ENCODE measurements around the gene AKAP5.
A peak's percentile ranks its signal among the peaks of the same experiment; 100 is the strongest.

Gene AKAP5

GRCh38 chr14:64475585-64476273 is 10.4 kb downstream of the AKAP5 start:
- no peak overlapping the region for H3K4me3 Mint-ChIP-seq
- H3K9me3 Mint-ChIP-seq, result no peaks in the 10 kb centered on the region
- H3K4me1 Mint-ChIP-seq, result peaks cover 18% of the 10 kb centered on the region
- H3K27ac Mint-ChIP-seq, result no peak overlapping the region
- H3K27me3 Mint-ChIP-seq, result no peaks in the 10 kb centered on the region
- peaks cover 7% of the 10 kb centered on the region for H3K36me3 Mint-ChIP-seq

GRCh38 chr14:64476438-64476837 is 11.1 kb downstream of the AKAP5 start:
- Mint-ChIP-seq H3K9me3 (no peaks in the 10 kb centered on the region), H3K27me3 (no peaks in the 10 kb centered on the region), H3K4me3 (no peak overlapping the region), H3K27ac (peak overlapping the region; percentile 23), H3K36me3 (peaks cover 7% of the 10 kb centered on the region), H3K4me1 (peaks cover 18% of the 10 kb centered on the region)

GRCh38 chr14:64478634-64479250 is 13.4 kb downstream of the AKAP5 start:
- peaks cover 14% of the 10 kb centered on the region for H3K4me1 Mint-ChIP-seq
- H3K27me3 Mint-ChIP-seq, result no peaks in the 10 kb centered on the region
- no peak overlapping the region for H3K27ac Mint-ChIP-seq
- no peaks in the 10 kb centered on the region for H3K9me3 Mint-ChIP-seq
- H3K36me3 Mint-ChIP-seq, result peaks cover 7% of the 10 kb centered on the region
- no peak overlapping the region for H3K4me3 Mint-ChIP-seq

GRCh38 chr14:64488590-64489099 is 23.3 kb downstream of the AKAP5 start:
- H3K36me3 Mint-ChIP-seq, result peaks cover 16% of the 10 kb centered on the region
- peaks cover 45% of the 10 kb centered on the region for H3K4me1 Mint-ChIP-seq
- peak overlapping the region; percentile 84 for H3K27ac Mint-ChIP-seq

DNA sequence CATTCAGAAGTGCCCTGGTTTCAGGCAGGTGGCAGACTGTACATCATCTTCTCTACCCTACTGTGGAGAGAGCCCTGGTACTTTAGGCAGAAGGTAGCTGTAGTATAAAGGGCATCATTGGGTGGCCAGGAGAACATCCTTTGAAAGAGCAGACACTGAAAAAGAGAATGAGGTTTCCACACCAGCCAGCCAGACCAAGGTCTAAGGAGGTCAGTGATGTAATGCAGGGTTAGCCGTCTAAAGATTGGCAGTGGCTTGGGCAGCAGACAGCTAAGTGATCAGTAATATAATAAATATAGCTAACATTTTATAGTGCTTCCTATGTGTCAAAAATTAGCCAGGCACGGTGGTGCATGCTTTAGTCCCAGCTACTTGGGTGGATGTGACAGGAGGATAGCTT is 26.3 kb downstream of the AKAP5 start:
- peaks cover 66% of the 10 kb centered on the region for H3K4me1 Mint-ChIP-seq
- H3K36me3 Mint-ChIP-seq, result peaks cover 20% of the 10 kb centered on the region
- H3K27me3 Mint-ChIP-seq, result no peaks in the 10 kb centered on the region
- no peak overlapping the region for H3K4me3 Mint-ChIP-seq
- no peaks in the 10 kb centered on the region for H3K9me3 Mint-ChIP-seq
- no peak overlapping the region for H3K27ac Mint-ChIP-seq

More at GRCh38 chr14:64488590-64489099, 23.3 kb downstream of the AKAP5 start:
- no peak overlapping the region for H3K4me3 Mint-ChIP-seq
- H3K27me3 Mint-ChIP-seq, result no peaks in the 10 kb centered on the region
- no peaks in the 10 kb centered on the region for H3K9me3 Mint-ChIP-seq

DNA sequence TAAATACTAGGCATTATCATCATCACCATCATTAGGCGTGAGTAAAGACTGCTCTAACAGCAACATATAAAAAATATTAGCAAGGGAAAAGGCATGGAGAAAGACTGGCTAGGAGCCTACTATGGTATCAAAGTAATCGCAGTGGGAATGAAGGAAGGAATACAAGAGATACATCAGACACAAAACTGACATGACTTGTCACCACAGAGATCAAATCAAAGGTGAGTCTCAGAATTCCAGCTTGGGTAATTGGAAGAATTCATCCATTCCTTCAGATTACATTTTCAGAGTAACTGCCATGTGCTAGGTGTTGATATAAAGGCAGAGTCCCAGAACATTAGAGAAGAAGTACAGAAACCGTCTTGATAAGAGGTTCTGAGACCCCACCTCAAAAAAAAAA is 28.2 kb downstream of the AKAP5 start:
- Mint-ChIP-seq H3K9me3 (no peaks in the 10 kb centered on the region), H3K4me3 (peak overlapping the region; percentile 62), H3K36me3 (peaks cover 21% of the 10 kb centered on the region), H3K27ac (peak overlapping the region; percentile 79), H3K27me3 (no peaks in the 10 kb centered on the region), H3K4me1 (peaks cover 75% of the 10 kb centered on the region)

GRCh38 chr14:64495252-64495651 is 30.0 kb downstream of the AKAP5 start:
- Mint-ChIP-seq H3K36me3 (peaks cover 22% of the 10 kb centered on the region), H3K27ac (peak overlapping the region; percentile 17), H3K4me3 (no peak overlapping the region), H3K9me3 (no peaks in the 10 kb centered on the region), H3K4me1 (peaks cover 89% of the 10 kb centered on the region), H3K27me3 (no peaks in the 10 kb centered on the region)

GRCh38 chr14:64496764-64497163 is 31.5 kb downstream of the AKAP5 start:
- Mint-ChIP-seq H3K27ac (peak overlapping the region; percentile 78), H3K4me3 (peak overlapping the region; percentile 28), H3K27me3 (no peaks in the 10 kb centered on the region), H3K9me3 (no peaks in the 10 kb centered on the region), H3K4me1 (peaks cover 89% of the 10 kb centered on the region), H3K36me3 (peaks cover 17% of the 10 kb centered on the region)

GRCh38 chr14:64500088-64500487 is 34.8 kb downstream of the AKAP5 start:
- Mint-ChIP-seq H3K9me3 (no peaks in the 10 kb centered on the region), H3K27me3 (no peaks in the 10 kb centered on the region), H3K27ac (peak overlapping the region; percentile 96), H3K4me1 (peaks cover 69% of the 10 kb centered on the region), H3K4me3 (peak overlapping the region; percentile 100), H3K36me3 (peaks cover 12% of the 10 kb centered on the region)

DNA sequence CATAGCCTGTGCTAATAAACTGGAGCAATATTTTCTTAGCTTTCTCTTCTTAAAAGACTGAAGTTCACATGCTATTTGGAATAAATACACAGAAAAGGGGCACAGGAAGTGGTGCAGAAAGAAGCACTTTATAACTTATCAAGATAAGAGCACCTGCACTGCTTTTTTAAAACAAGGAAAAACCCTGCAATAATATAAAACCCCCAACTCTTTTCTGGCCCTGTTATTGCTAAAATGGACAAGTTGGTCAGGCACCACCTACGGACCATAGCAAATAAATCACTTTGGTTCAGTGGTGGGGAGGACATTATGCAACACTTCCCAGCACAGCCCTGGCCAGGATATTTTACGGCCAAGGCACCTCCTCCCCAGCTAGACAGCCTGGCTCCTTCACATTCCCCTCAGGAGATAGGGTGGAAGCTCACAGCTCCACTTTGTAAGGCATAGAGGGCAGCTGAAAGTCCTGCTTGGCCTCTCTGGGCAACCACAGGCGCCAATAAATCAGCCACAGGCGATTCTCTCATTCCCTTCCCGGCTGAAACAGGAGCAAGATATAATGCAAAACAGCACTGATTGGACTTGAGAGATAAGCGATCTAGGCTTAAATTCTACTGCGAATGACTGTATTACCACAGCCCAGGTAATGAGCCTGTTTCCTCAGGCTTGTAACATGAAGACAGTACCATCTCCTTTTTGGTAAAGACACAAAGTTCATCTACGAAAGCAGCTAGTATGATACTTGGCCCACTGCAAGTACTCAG is 36.3 kb downstream of the AKAP5 start:
- H3K36me3 Mint-ChIP-seq, result peaks cover 15% of the 10 kb centered on the region
- peaks cover 67% of the 10 kb centered on the region for H3K4me1 Mint-ChIP-seq
- peak overlapping the region; percentile 100 for H3K4me3 Mint-ChIP-seq
- no peaks in the 10 kb centered on the region for H3K9me3 Mint-ChIP-seq
- H3K27me3 Mint-ChIP-seq, result no peaks in the 10 kb centered on the region
- peak overlapping the region; percentile 100 for H3K27ac Mint-ChIP-seq

GRCh38 chr14:64502456-64502855 is 37.2 kb downstream of the AKAP5 start:
- peaks cover 14% of the 10 kb centered on the region for H3K36me3 Mint-ChIP-seq
- peaks cover 69% of the 10 kb centered on the region for H3K4me1 Mint-ChIP-seq
- H3K27me3 Mint-ChIP-seq, result no peaks in the 10 kb centered on the region
- peak overlapping the region; percentile 100 for H3K4me3 Mint-ChIP-seq
- H3K27ac Mint-ChIP-seq, result peak overlapping the region; percentile 100
- H3K9me3 Mint-ChIP-seq, result no peaks in the 10 kb centered on the region

DNA sequence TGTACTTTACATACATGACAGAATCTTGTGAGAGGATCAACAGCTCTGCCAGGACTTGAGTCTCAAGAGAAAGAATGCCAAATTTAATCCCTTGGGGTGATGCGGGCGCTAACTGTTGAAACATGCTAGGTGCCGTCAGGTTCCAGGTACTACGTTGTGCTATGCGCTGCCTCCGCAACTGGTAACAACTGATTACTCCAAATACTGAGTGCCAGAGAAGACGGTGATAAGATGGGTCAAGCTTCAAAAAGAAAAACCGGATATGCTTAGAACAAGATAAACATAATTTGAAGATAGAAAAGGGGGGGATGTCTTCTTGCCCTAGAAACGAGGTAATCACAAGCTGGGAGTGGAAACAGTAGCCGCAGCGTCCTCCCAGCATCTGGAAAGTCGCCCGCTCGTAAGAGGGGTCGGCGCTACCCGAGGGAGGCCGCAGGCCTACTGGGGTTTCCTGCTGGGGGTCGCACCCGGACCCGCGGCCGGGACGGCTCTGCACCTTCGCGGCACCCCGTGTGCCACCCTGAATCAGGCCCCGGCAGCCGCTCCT is 37.7 kb downstream of the AKAP5 start:
- Mint-ChIP-seq H3K36me3 (peaks cover 11% of the 10 kb centered on the region), H3K27me3 (no peaks in the 10 kb centered on the region), H3K27ac (peak overlapping the region; percentile 100), H3K4me1 (peaks cover 69% of the 10 kb centered on the region), H3K9me3 (no peaks in the 10 kb centered on the region), H3K4me3 (peak overlapping the region; percentile 100)

GRCh38 chr14:64503434-64504309 is 38.4 kb downstream of the AKAP5 start, which contains the start of gene ZBTB25:
TSS of gene ZBTB25 (minus strand) at chr14:64503838. CDS start at chr14:64490533, 13,305 bp downstream.
- Mint-ChIP-seq H3K9me3 (no peaks in the 10 kb centered on the region), H3K4me1 (peaks cover 74% of the 10 kb centered on the region), H3K27ac (peak within 1 kb of the TSS; percentile 100), H3K36me3 (peaks cover 10% of the 10 kb centered on the region), H3K4me3 (peak within 1 kb of the TSS; percentile 100), H3K27me3 (no peaks in the 10 kb centered on the region)

DNA sequence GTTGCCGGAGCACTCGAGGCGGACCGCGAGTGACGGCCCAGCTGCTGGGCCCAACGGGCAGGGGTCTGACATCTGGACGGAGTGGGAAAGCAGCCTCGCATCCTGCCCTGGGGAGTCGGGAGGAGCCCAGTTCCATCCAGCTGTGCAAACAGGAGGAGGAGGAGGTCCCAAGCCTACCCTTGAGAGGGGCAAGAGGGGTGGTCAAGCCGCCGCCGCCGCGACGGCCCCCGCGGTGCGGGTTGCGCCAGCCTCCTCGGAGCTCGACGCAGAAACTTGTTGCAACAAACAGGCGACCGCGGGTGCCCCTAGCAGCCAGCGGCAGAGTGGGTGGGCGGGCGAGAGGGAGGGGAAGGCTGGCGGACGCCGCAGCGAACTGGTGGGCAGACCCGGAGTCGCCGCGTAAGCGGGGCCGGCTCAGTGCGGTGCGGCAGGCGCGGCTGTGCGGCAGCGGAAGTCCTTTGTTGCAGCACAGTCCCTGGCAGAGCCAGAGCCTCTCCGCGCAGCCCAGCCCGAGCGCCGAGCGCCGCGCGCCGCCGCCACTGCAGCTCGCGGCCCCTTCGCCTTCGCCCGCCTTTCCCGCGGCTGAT is 39.1 kb downstream of the AKAP5 start, which contains the start of gene ZBTB1:
TSS of gene ZBTB1 (plus strand) at position 461 of the 587 bp plus-strand sequence. CDS start 16,735 bp downstream, outside the sequence.
- Mint-ChIP-seq H3K36me3 (peaks cover 10% of the 10 kb centered on the region), H3K4me1 (peaks cover 74% of the 10 kb centered on the region)

More for the DNA sequence above, 39.1 kb downstream of the AKAP5 start, which contains the start of gene ZBTB1:
- H3K9me3 Mint-ChIP-seq, result no peaks in the 10 kb centered on the region
- peak within 1 kb of the TSS; percentile 99 for H3K27ac Mint-ChIP-seq
- no peaks in the 10 kb centered on the region for H3K27me3 Mint-ChIP-seq
- peak within 1 kb of the TSS; percentile 100 for H3K4me3 Mint-ChIP-seq

Data from activated naive CD4-positive, alpha-beta T cell treated with anti-CD3 and anti-CD28 coated beads, Interleukin-2, amount 50 U/mL, for 24 hours (primary cell).